HepG2 (cell line): Measurements from ENCODE around the gene BCL6. TPM values are rescaled to one million over a fixed set of nuclear protein-coding genes. Genes with fewer than 3 reads are reported as not detected.

ENCODE experiments used
- CC2D1A ChIP-seq: sonication (generic); formaldehyde crosslinking; IDR thresholded peaks from 2 replicates; pipeline ENCODE4 v1.8.1; 2023; ENCODE audit warnings: mild to moderate bottlenecking, missing genetic modification reagents
- JARID2 ChIP-seq: sonication (generic); formaldehyde crosslinking; IDR thresholded peaks from 2 replicates; pipeline ENCODE4 v1.8.1; 2023; ENCODE audit warnings: missing genetic modification reagents, inconsistent platforms; ENCODE audit not compliant: insufficient replicate concordance
- KAT7 ChIP-seq: IDR thresholded peaks from 2 replicates; pipeline ENCODE4 v1.6.1; 2018; ENCODE audit warnings: borderline replicate concordance, missing compliant biosample characterization
- KDM1A ChIP-seq: IDR thresholded peaks from 2 replicates; pipeline ENCODE4 v1.6.1; 2016; ENCODE audit warnings: missing compliant biosample characterization
- PHF5A ChIP-seq: IDR thresholded peaks from one replicate; pipeline ENCODE4 v1.6.1; 2018; ENCODE audit warnings: low read depth, missing genetic modification reagents; ENCODE audit not compliant: unreplicated experiment
- SALL2 ChIP-seq: sonication (generic); formaldehyde crosslinking; IDR thresholded peaks from 2 replicates; pipeline ENCODE4 v1.8.1; 2023; ENCODE audit warnings: mild to moderate bottlenecking, missing genetic modification reagents, inconsistent platforms
- SPEN ChIP-seq: sonication (generic); formaldehyde crosslinking; IDR thresholded peaks from 2 replicates; pipeline ENCODE4 v1.5.1; 2020; ENCODE audit warnings: low read depth, mild to moderate bottlenecking, missing genetic modification reagents
- TEAD2 ChIP-seq: sonication (generic); formaldehyde crosslinking; IDR thresholded peaks from 2 replicates; pipeline ENCODE4 v1.9.0; 2021; ENCODE audit warnings: missing genetic modification reagents
- TOE1 ChIP-seq: sonication (generic); formaldehyde crosslinking; IDR thresholded peaks from 2 replicates; pipeline ENCODE4 v1.4.0; 2020; ENCODE audit warnings: mild to moderate bottlenecking, missing genetic modification reagents
- ZBTB7B ChIP-seq: sonication (generic); formaldehyde crosslinking; IDR thresholded peaks from 2 replicates; pipeline ENCODE4 v1.4.0; 2020; ENCODE audit warnings: missing genetic modification reagents
- ZNF605 ChIP-seq: sonication (generic); formaldehyde crosslinking; IDR thresholded peaks from 2 replicates; pipeline ENCODE4 v1.8.0; 2022; ENCODE audit warnings: mild to moderate bottlenecking, missing genetic modification reagents
- ZNF678 ChIP-seq: sonication (generic); formaldehyde crosslinking; IDR thresholded peaks from 2 replicates; pipeline ENCODE4 v1.4.0; 2020; ENCODE audit warnings: mild to moderate bottlenecking, missing genetic modification reagents
- ZNF768 ChIP-seq: sonication (generic); formaldehyde crosslinking; IDR thresholded peaks from 2 replicates; pipeline ENCODE4 v1.4.0; 2020; ENCODE audit warnings: missing genetic modification reagents
- polyA plus RNA-seq, 8 experiments: library from polyadenylated mRNA; depleted of rRNA in 3 of 8; stranded (reverse) in 7 of 8; unstranded in 1 of 8; fragments of >200 nt; fragmentation: Illumina TruSeq in 4 of 8; extraction: Trizol in 4 of 8; gene quantifications; 2 replicates each; pipeline versions ENCODE4 v1.2.1 to v1.2.3, GENCODE V29; 2011 to 2016; ENCODE audit warnings: low read depth in 4 of 8, missing spikeins in 1 of 8, mixed read lengths in 1 of 8; ENCODE audit not compliant: insufficient read depth in 1 of 8
- total RNA-seq, 5 experiments: library from RNA; depleted of rRNA; stranded (reverse); fragments of >200 nt; fragmentation: Illumina TruSeq; extraction: Trizol; gene quantifications; 2 replicates each; pipeline ENCODE4 v1.2.3, GENCODE V29; 2016; ENCODE audit warnings: low read depth in 1 of 5
- TF ChIP-seq, protein P1 (sequence below): sonication (generic); formaldehyde crosslinking; IDR thresholded peaks from 2 replicates; pipeline ENCODE4 v1.5.0; 2020; ENCODE audit warnings: missing genetic modification reagents
- TF ChIP-seq, protein P2 (sequence below), 2 experiments: sonication (generic) in 1 of 2; formaldehyde crosslinking in 1 of 2; IDR thresholded peaks; 2 replicates each; pipeline versions ENCODE4 v1.6.1 to v1.9.0; 2014 to 2022; ENCODE audit warnings: antibody characterized with exemption in 1 of 2, borderline replicate concordance in 1 of 2, inconsistent platforms in 1 of 2, low read depth in 1 of 2, missing genetic modification reagents in 1 of 2

Gene BCL6
- total and polyA plus RNA-seq, 2 of the 13 experiments (the other 11 are each of a cell fraction or from before 2014, with no cell fraction given) = 21.2 to 53.7 TPM

DNA sequence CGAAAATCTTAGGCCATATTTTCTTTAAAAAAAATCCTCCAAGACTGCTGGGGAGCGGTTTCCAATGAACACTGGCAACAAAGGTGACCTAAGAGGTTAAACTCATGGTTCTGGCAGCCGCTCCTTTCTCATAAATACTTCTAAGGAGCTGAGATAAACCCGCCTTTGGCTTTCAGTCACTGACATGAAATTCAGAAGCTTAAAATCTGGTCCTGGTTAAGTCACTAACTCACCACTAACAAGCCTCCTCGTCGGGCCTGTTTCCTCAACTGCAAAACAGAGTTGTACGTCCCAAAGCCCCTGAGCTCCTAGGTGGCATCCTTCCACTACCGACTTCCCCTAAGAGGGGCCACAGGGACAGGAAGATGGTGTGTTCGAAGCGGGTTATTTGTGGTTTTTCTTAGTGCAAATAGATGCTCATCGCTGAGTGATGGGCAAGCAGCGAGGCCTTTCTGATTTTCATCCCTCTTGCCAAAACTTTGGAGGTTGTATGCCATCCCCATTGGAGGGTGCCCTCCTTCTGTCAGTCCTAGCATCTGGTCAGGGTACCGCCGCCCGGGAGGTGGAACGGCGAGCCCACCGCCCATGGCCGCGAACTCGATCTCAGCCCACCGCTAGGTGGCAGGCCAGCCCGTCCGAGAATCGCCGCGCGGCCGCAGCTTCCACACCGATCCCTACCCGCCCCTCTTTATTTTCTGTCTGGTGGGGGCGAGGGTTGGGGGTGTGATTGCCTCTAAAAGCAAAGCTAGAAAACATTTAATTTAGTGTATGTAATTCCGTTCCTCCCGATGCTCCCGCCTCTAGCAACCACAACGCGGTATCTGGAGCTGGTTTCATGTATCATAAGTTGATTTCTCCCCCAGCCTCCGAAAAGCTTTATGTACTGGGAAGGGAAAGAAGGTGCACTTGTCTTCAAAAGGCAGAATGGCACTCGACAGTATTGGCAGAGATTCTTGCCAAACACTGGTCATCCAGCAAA lies 4.6 kb downstream of the BCL6 start (continued):
- TF ChIP-seq SALL2 (CRISPR knock-in tag) (0 out of 2 replicates have a peak, but pooled peaks have one; percentile 48), ZNF768 (peak; percentile 23; the same call in 1 of the 2 replicates), TOE1 (CRISPR knock-in tag) (no peak), JARID2 (CRISPR knock-in tag) (no peak), KDM1A (CRISPR knock-in tag) (no peak), SPEN (CRISPR knock-in tag) (peak; percentile 58; the same call in 1 of the 2 replicates), PHF5A (CRISPR knock-in tag) (peak; percentile 14), CC2D1A (CRISPR knock-in tag) (no peak), ZBTB7B (CRISPR knock-in tag) (peak; percentile 79), ZNF678 (no peak), ZNF605 (CRISPR knock-in tag) (0 out of 2 replicates have a peak, but pooled peaks have one; percentile 6), TEAD2 (CRISPR knock-in tag) (no peak), KAT7 (CRISPR knock-in tag) (no peak; the same call in 1 of the 2 replicates)
- TF ChIP-seq, protein P1, sequence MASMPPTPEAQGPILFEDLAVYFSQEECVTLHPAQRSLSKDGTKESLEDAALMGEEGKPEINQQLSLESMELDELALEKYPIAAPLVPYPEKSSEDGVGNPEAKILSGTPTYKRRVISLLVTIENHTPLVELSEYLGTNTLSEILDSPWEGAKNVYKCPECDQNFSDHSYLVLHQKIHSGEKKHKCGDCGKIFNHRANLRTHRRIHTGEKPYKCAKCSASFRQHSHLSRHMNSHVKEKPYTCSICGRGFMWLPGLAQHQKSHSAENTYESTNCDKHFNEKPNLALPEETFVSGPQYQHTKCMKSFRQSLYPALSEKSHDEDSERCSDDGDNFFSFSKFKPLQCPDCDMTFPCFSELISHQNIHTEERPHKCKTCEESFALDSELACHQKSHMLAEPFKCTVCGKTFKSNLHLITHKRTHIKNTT = no peak
- TF ChIP-seq, protein P2, sequence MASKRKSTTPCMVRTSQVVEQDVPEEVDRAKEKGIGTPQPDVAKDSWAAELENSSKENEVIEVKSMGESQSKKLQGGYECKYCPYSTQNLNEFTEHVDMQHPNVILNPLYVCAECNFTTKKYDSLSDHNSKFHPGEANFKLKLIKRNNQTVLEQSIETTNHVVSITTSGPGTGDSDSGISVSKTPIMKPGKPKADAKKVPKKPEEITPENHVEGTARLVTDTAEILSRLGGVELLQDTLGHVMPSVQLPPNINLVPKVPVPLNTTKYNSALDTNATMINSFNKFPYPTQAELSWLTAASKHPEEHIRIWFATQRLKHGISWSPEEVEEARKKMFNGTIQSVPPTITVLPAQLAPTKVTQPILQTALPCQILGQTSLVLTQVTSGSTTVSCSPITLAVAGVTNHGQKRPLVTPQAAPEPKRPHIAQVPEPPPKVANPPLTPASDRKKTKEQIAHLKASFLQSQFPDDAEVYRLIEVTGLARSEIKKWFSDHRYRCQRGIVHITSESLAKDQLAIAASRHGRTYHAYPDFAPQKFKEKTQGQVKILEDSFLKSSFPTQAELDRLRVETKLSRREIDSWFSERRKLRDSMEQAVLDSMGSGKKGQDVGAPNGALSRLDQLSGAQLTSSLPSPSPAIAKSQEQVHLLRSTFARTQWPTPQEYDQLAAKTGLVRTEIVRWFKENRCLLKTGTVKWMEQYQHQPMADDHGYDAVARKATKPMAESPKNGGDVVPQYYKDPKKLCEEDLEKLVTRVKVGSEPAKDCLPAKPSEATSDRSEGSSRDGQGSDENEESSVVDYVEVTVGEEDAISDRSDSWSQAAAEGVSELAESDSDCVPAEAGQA (IDR thresholded peaks at IDR 0.05; ENCODE audit: low read depth) = no peak
- TF ChIP-seq, protein P2 (CRISPR knock-in tag; IDR thresholded peaks at IDR 0.05; ENCODE audit: borderline replicate concordance) = 0 out of 2 replicates have a peak, but pooled peaks have one; percentile 22
